Ovary (tissue), 9 donors: ENCODE results near the gene FAM114A2. TPM values are rescaled to one million over a fixed set of nuclear protein-coding genes. Genes with fewer than 3 reads are reported as not detected.

ENCODE experiments used
- DNase-seq, 5 donors: peaks; one replicate each; pipeline ENCODE4 v3.0.0-alpha.2; 2019 to 2020
- H3K27ac ChIP-seq, 2 donors: fragments of 200-600 bp; one replicate each; pipeline versions ENCODE4 v1.5.1 to v1.8.0; 2019 to 2022
- H3K27me3 ChIP-seq: fragments of 200-600 bp; one replicate; pipeline ENCODE4 v1.8.0; 2022
- H3K36me3 ChIP-seq: fragments of 200-600 bp; sonication (generic); one replicate; pipeline ENCODE4 v1.5.1; 2019
- H3K4me1 ChIP-seq: one replicate; pipeline ENCODE4 v1.8.1; 2013; ENCODE audit warnings: mild to moderate bottlenecking, moderate library complexity; ENCODE audit not compliant: insufficient read depth
- H3K4me3 ChIP-seq: fragments of 200-600 bp; sonication (generic); one replicate; pipeline ENCODE4 v1.5.1; 2017
- H3K9me3 ChIP-seq, 2 donors: fragments of 200-600 bp in 1 of 2; sonication (generic) in 1 of 2; one replicate each; pipeline versions ENCODE4 v1.5.1 to v1.8.1; 2013 to 2019; ENCODE audit warnings: mild to moderate bottlenecking in 1 of 2, moderate library complexity in 1 of 2
- EP300 ChIP-seq: sonication (generic); formaldehyde crosslinking; IDR thresholded peaks from one replicate; pipeline ENCODE4 v1.6.1; 2017; ENCODE audit warnings: antibody characterized with exemption
- POLR2A ChIP-seq: fragments of 450-650 bp; IDR thresholded peaks from one replicate; pipeline ENCODE4 v1.6.1; 2017; ENCODE audit warnings: antibody characterized with exemption, mild to moderate bottlenecking, moderate library complexity
- WGBS, 3 donors: extraction: QIAGEN DNeasy Blood & Tissue Kit in 1 of 3; methylation state at CpG; one replicate each; pipeline versions ENCODE4 v1.1.5 to v1.1.7; 2013 to 2017; 5-methylcytosine and 5-hydroxymethylcytosine counted together
- intact Hi-C, 4 donors: fragments of 100-400 bp; cut with DNase I; formaldehyde crosslinking; loops; one replicate each; pipeline versions ENCODE4 v1.11.0 to v1.15.1; 2022 to 2023
- polyA plus RNA-seq, 2 donors: library from polyadenylated mRNA; stranded (reverse); fragments of 200-250 nt in 1 of 2; fragments of 350-450 nt in 1 of 2; fragmentation: Illumina TruSeq in 1 of 2; extraction: RNeasy Lipid Tissue Mini Kit (QIAGEN cat#74804) in 1 of 2; gene quantifications; one replicate each; pipeline ENCODE4 v1.2.3, GENCODE V29; 2013 to 2014
- total RNA-seq, 7 donors: library from RNA; depleted of rRNA in 2 of 7; stranded (reverse); fragments of >200 nt in 2 of 7; fragmentation: NEBNext Ultra II Directional in 3 of 7; extraction: Animal tissue kit (Norgen Biotek cat#: 25700) in 3 of 7; gene quantifications; one replicate each; pipeline versions ENCODE4 v1.1.0 to v1.2.4, GENCODE V29; 2016 to 2023
- TF ChIP-seq, protein P1 (sequence below), 3 donors: fragments of 450-650 bp in 2 of 3; fragments of 200-600 bp in 1 of 3; IDR thresholded peaks; one replicate each; pipeline versions ENCODE4 v1.5.1 to v1.8.0; 2016 to 2022; ENCODE audit warnings: antibody characterized with exemption in 3 of 3, mild to moderate bottlenecking in 1 of 3
- donor health status: DM: no; HTN: no; CAD: no; lungs with moderate emphysema.
- donor health status: DM: no; HTN: no; CAD: no.
- donor health status: Bipolar disorder and iron deficiency.
- donor health status: DM: yes; HTN: yes; CAD: no.
- donor health status: DM: no; HTN: no; CAD: no.
- donor health status: DM: yes; HTN: yes; CAD: no.

Gene FAM114A2
- total and polyA plus RNA-seq, 9 donors = 9.6 to 63.3 (median 33.1) TPM

DNA sequence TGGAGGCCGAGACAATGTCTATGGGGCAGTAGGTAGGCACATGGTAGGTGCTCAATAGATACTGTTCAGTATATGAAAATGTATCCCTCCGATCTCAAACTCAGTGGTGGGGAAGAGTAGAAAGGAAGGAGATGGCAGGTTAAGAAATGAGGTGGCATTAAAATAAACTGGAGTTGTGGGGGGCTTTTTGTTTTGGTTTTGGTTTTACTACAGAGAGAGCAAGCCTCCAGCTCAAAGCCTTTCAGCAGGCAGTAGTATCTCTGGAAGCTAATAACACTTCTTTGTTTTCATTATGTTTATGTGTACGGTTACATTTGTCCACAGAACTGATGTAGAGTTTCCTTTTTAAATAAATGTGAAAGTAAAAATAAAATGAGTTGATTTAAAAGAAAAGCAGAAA lies 8.6 kb upstream of the FAM114A2 start:
- no peak for DNase-seq
- intact Hi-C loops = no loop called here
- no peaks in the 10 kb centered on the region for H3K9me3 ChIP-seq
- H3K4me1 ChIP-seq = no peaks in the 10 kb centered on the region
- no peak overlapping the region for H3K27ac ChIP-seq
- H3K27me3 ChIP-seq = no peaks in the 10 kb centered on the region
- 74 to 93% (median 83%) methylated on average over 3 of the region's 3 CpGs for WGBS, 3 donors
- no peak overlapping the region for H3K4me3 ChIP-seq
- TF ChIP-seq POLR2A = no peak
- TF ChIP-seq, protein P1, sequence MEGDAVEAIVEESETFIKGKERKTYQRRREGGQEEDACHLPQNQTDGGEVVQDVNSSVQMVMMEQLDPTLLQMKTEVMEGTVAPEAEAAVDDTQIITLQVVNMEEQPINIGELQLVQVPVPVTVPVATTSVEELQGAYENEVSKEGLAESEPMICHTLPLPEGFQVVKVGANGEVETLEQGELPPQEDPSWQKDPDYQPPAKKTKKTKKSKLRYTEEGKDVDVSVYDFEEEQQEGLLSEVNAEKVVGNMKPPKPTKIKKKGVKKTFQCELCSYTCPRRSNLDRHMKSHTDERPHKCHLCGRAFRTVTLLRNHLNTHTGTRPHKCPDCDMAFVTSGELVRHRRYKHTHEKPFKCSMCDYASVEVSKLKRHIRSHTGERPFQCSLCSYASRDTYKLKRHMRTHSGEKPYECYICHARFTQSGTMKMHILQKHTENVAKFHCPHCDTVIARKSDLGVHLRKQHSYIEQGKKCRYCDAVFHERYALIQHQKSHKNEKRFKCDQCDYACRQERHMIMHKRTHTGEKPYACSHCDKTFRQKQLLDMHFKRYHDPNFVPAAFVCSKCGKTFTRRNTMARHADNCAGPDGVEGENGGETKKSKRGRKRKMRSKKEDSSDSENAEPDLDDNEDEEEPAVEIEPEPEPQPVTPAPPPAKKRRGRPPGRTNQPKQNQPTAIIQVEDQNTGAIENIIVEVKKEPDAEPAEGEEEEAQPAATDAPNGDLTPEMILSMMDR (IDR thresholded peaks at IDR 0.05) = no peak
- no peak for TF ChIP-seq EP300
- H3K36me3 ChIP-seq = no peaks in the 10 kb centered on the region

DNA sequence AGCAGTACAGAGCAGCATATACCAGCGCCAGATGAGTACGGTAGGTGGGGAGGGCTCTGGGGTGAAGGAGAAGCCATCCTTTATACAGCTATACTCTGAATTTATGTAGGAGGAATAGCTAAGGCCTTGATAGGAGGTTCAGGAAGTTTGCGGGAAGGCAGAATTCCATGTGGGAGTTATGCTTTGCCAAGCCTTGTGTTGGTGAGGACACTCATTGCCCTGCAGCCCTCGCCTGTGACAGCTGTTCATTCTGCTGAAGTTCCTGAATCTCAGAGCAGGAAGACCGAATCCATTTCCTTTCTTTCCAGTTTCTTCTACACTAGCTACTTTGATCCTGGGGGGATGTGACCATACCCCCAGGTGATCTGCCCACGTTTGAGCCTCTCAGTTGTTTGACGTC lies 7.8 kb upstream of the FAM114A2 start:
- no peak for TF ChIP-seq POLR2A
- TF ChIP-seq, protein P1 (IDR thresholded peaks at IDR 0.05) = no peak
- no peak for TF ChIP-seq EP300
- intact Hi-C loops = no loop called here
- Histone ChIP-seq H3K36me3 (no peaks in the 10 kb centered on the region), H3K4me3 (no peak overlapping the region), H3K9me3 (no peaks in the 10 kb centered on the region), H3K4me1 (no peaks in the 10 kb centered on the region), H3K27me3 (no peaks in the 10 kb centered on the region), H3K27ac (no peak overlapping the region)
- no peak for DNase-seq
- 71 to 82% (median 73%) methylated on average over 7 of the region's 7 CpGs for WGBS, 3 donors

DNA sequence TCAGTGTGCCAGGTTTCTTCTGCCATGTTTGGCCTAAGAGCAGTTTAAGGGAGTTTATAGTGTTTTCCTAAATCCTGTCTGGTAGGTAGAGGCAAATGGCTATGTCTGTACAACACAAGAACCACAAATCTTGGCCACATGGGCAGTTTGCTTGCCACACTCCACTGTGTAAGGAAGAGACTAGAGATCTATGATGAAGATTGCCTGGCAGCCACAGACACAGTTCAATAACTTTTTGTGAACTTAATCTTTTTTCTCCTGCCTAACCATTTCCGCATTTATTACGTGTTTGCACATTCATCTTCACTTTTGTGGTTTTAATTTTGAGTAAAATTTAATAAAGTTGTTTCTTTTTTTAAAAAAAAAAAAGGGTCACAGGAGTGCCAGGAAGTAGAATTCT lies 5.9 kb upstream of the FAM114A2 start:
- intact Hi-C loops = no loop called here
- TF ChIP-seq, protein P1 (IDR thresholded peaks at IDR 0.05) = no peak
- TF ChIP-seq EP300 (no peak), POLR2A (no peak)
- no peaks in the 10 kb centered on the region for H3K4me1 ChIP-seq
- H3K27ac ChIP-seq = no peak overlapping the region
- WGBS, 3 donors = 92 to 98% (median 95%) methylated on average over 2 of the region's 2 CpGs
- DNase-seq = no peak
- H3K4me3 ChIP-seq = no peak overlapping the region
- no peaks in the 10 kb centered on the region for H3K9me3 ChIP-seq
- H3K36me3 ChIP-seq = no peaks in the 10 kb centered on the region
- H3K27me3 ChIP-seq = no peaks in the 10 kb centered on the region

DNA sequence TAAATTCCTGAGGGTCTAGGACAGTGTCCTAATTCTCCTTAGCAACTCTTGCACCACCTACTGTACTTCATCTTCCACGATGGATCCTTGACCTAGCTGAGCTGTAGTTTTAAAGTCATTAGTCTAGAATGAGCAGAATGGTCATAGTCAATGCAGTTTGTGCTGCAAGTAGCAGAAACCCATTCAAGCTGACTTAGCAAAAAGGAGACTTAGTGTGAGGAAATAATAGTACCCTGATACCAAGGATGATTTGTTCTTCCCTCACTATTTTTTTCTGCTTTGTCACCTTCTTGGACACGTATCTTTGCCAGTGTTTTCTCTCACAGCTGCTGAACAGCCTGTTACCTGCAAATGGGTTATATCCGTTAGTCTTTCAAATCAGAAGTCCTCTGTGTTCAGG lies 5.4 kb upstream of the FAM114A2 start:
- no peaks in the 10 kb centered on the region for H3K27me3 ChIP-seq
- H3K4me1 ChIP-seq = no peaks in the 10 kb centered on the region
- H3K9me3 ChIP-seq = no peaks in the 10 kb centered on the region
- no peaks in the 10 kb centered on the region for H3K36me3 ChIP-seq
- no peak overlapping the region for H3K4me3 ChIP-seq
- no peak for DNase-seq
- intact Hi-C loops = no loop called here
- TF ChIP-seq EP300 (no peak), POLR2A (no peak)
- TF ChIP-seq, protein P1 (IDR thresholded peaks at IDR 0.05) = no peak
- no peak overlapping the region for H3K27ac ChIP-seq
- 82 to 89% (median 88%) methylated on average over 3 of the region's 3 CpGs for WGBS, 3 donors

DNA sequence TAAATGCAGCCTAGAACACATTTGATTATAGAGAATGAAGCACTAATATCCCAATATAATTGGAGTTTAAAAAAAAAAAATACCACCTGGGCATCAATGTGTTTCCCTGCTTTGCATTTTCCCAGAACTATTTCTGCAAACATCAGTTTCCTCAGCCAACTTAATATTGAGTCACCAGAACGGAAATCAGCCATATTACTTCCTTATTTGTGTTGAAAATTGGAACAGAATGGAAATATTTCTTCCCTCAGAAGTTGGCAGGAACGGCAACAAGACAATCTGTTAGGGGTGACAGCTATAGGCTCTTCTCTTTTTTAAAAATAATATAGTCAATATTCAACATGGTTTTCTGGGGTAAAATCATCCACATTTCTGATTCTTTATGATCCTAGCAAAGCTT lies 4.1 kb upstream of the FAM114A2 start:
- 37 to 43% (median 37%) methylated on average over 2 of the region's 2 CpGs for WGBS, 3 donors
- Histone ChIP-seq H3K9me3 (no peaks in the 10 kb centered on the region), H3K4me3 (no peak overlapping the region), H3K27ac (no peak overlapping the region), H3K27me3 (no peaks in the 10 kb centered on the region), H3K36me3 (no peaks in the 10 kb centered on the region), H3K4me1 (no peaks in the 10 kb centered on the region)
- no peak for DNase-seq
- TF ChIP-seq POLR2A (no peak), EP300 (no peak)
- TF ChIP-seq, protein P1 (IDR thresholded peaks at IDR 0.05) = no peak
- intact Hi-C loops = no loop called here
